Measurements from ENCODE around the gene TNIP3.

GRCh38 chr4:121150486-121150885 lies 13.6 kb downstream of the TNIP3 start:
- no peak for TF ChIP-seq CTCF (optimal IDR thresholded peaks at IDR 0.05 in 1 of 3, IDR thresholded peaks at IDR 0.05 in 1 of 3, conservative IDR thresholded peaks at IDR 0.05 in 1 of 3; ENCODE audit: extremely low read depth in 1 of 3, insufficient read depth in 2 of 3, low read length in 3 of 3)
- no peak for TF ChIP-seq EZH2 (IDR thresholded peaks at IDR 0.05; ENCODE audit: low read length)

Data from keratinocyte (primary cell).